NCI-H748 (cell line): Measurements from ENCODE around the gene CLHC1.
"Not testable (repeated sequence)": the region's sequence is repeated elsewhere in the genome, so short reads cannot be mapped to it uniquely, and the experiment has no call there.

ENCODE experiments used
- DNase-seq: peaks from one replicate; lab custom pipeline; 2025; ENCODE audit not compliant: unreplicated experiment; lab: John Stamatoyannopoulos, UW

CLHC1 gene

GRCh38 chr2:55136138-55136541, 96.0 kb downstream of the CLHC1 start:
- no peak for DNase-seq

- DNase-seq, result no peak
Measured at GRCh38 chr2:55135491-55135890, 96.6 kb downstream of the CLHC1 start.

- no peak for DNase-seq
Measured at GRCh38 chr2:55134316-55134706, 97.8 kb downstream of the CLHC1 start.

- DNase-seq, result no peak
Measured at GRCh38 chr2:55133467-55134315, 98.4 kb downstream of the CLHC1 start.

DNA sequence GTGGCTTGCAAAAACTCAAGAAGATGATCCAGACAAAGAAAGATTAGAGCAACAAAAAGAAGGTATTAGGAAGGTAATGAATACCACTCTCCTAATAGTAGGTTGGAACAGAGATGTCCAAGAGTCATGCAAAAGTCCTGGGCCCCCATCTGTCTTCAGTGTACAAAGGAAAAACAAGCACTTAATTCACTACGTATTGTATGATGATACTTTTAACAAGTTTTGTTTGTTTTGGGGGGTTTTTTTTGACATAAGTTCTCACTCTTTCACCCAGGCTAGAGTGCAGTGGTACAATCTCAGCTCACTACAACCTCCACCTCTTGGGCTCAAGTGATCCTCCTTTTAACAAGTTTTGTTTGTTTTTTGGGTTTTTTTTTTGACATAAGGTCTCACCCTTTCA, 101.2 kb downstream of the CLHC1 start:
- DNase-seq, result no peak

- DNase-seq, result not testable (repeated sequence)
Measured at GRCh38 chr2:55126643-55127042, 105.5 kb downstream of the CLHC1 start.
